HG03469 (cell line): ENCODE data around the gene LRRTM4.
"Not testable (repeated sequence)": the region's sequence is repeated elsewhere in the genome, so short reads cannot be mapped to it uniquely, and the experiment has no call there.

Source experiments
- ATAC-seq: cut with Tn5 transposase; IDR thresholded peaks from one replicate; pipeline ENCODE4 v1.9.1; 2021; ENCODE audit warnings: mild to moderate bottlenecking, moderate library complexity, moderate number of reproducible peaks; ENCODE audit not compliant: unreplicated experiment

Gene LRRTM4

DNA sequence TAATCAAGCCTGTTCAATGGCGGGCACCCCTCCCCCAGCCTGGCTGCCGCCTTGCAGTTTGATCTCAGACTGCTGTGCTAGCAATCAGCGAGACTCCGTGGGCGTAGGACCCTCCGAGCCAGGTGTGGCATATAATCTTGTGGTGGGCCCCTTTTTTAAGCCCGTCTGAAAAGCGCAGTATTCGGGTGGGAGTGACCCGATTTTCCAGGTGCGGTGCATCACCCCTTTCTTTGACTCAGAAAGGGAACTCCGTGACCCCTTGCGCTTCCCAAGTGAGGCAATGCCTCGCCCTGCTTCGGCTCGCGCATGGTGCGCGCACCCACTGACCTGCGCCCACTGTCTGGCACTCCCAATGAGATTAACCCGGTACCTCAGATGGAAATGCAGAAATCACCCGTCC lies 740.9 kb downstream of the LRRTM4 start:
- ATAC-seq = not testable (repeated sequence)

- ATAC-seq = no peak
These were observed 758.9 kb downstream of the LRRTM4 start for GRCh38 chr2:76763276-76763675.

GRCh38 chr2:76760367-76760704 lies 761.8 kb downstream of the LRRTM4 start:
- ATAC-seq = no peak

DNA sequence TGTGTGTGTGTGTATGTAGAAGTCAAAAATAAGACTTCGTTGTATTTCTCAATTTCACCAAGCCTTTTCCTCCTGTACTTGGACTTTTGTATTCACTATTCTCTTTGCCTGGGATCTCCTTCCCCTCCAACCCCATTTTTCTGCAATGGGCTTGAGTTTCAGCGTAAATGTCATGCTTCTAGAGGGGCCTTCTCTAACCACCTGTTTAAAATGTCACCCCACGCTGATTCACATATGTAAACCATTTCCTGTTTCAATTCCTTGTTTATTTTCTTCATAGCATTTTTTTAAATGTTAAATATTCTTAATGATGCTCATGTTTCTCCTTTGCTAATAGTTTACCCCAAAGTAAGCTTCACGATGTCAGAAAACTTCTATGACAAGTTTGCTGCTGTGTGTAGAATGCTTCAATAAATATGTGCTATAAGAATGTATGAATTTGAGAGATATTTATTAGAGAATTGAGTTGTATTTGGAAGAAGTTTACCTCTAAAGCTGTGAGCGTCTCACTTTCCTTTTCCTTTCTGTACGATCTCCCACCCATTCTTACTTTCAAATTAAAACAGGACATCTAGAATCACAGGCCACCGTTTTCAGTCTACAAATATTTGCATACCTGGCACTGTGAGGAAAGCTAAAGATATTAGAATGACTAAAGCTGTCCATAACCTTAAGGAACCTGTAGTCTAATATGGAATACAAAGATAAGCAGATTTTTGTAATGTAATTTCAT lies 762.4 kb downstream of the LRRTM4 start:
- ATAC-seq = no peak

- no peak for ATAC-seq
These were observed 769.7 kb downstream of the LRRTM4 start for GRCh38 chr2:76752506-76752905.

GRCh38 chr2:76749858-76750257 lies 772.3 kb downstream of the LRRTM4 start:
- no peak for ATAC-seq

DNA sequence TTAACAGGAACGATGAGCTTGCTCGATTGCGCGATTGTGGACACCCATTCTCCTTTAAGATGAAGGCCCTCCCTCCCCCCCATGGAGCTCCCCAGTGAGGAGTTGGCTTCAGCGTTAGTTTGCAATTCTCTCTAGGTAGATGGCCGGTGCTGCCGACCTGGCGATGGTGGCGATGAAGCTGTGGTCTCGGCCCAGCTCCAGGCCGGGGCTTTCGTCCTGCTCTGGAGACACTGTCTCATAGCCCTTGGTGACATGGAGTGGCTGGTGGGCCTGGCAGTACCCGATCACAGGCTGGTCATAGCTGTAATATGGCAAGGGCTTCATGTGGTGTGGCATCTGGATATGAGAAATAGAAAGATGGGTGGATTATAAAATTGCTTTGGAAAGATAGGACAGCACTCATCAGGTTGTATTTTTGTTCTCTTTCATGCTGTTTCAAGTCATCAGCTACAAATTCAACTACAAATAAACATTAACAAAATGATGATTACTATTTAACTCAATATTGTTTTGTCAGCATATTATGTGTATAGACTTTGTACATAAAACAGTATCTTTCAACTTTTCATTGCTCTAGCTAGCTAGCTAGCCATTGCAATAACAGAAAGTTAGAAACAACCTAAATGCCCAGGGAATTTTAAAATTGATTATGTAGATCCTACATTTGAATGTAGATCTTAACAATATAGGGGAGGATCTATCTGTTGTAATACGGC lies 773.4 kb downstream of the LRRTM4 start:
- no peak for ATAC-seq

- no peak for ATAC-seq
These were observed 776.6 kb downstream of the LRRTM4 start for GRCh38 chr2:76745605-76746004.

- no peak for ATAC-seq
These were observed 784.6 kb downstream of the LRRTM4 start for GRCh38 chr2:76737607-76738006.

- no peak for ATAC-seq
These were observed 788.4 kb downstream of the LRRTM4 start for GRCh38 chr2:76733736-76734135.

DNA sequence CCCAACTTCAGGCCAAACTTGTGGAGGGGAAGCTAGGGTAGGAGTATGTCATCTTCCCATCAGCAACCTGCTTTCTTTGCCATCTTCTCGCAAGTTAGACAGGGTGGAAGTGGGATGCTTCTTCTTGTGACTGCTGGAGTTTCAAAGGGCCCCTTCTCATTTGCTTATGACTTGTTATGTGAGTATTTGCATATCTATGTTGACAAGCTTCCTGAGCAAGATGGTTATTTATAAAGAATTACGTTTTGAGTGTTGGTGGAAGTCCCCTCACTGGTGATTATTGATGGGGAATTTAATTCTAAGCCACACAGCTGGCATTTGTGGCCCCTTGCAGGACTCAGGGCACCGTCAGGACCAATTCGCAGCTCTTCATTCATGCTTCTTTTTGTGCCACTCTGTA lies 791.0 kb downstream of the LRRTM4 start:
- ATAC-seq = no peak

- ATAC-seq = no peak
These were observed 792.2 kb downstream of the LRRTM4 start for GRCh38 chr2:76730021-76730420.

DNA sequence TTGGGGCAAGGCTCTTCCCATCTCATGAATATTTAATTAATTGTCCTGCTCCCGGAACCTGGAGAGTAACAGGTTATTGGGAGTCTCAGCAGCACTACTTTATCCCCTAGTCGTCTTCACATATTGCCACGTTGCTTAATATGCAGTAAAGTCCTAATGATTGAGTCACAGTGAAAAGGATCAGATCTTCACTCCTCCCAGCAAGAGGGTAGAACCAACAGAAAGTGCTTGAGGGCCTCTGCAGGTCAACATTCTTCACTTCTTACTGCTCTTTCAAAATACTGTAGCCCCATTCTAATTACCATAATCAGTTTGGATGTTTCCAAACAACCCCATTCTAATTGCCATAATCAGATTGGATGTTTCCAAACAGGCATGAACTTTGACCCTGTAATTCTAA lies 801.0 kb downstream of the LRRTM4 start:
- no peak for ATAC-seq

GRCh38 chr2:76713312-76713711 lies 808.9 kb downstream of the LRRTM4 start:
- ATAC-seq = no peak

DNA sequence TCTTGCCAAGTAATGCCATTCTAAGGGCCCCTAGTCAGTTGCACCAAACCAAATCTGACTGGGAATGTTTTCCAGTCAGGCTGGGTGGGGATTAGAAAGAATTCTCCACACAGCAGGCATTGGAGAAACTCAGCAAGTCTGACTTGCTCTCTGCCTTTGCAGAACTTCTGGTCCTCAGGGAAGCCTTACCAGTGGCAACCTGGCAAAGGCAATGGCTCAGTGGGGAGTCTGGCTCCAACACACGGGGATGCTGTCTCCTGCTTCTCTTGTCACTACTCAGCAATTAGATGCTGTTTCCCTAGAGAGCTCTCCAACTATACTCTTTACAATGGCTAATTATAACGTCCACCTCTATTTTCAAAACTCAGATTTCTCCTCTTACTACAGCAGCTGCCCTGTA lies 810.7 kb downstream of the LRRTM4 start:
- no peak for ATAC-seq

DNA sequence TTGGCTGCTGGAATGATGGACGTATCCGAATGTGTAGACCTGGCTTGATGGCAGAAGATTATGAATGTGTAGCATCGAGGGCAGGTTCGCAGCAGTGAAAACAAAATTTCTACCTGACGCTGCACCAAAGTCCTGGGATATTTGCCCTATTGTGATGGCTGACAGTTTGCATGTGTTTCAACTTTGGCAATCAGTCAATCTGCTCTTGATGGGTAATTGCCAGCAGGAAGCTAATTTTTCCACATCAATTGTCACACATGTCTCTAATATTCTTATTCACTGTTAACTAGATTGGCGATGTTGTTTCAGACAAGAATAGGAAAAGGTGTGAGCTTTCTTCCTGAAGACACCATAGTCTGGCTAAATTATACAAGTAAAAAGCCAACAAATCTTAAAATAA lies 821.3 kb downstream of the LRRTM4 start:
- no peak for ATAC-seq

- not testable (repeated sequence) for ATAC-seq
These were observed 824.0 kb downstream of the LRRTM4 start for GRCh38 chr2:76697998-76698713.
